Gastrocnemius medialis (tissue), 4 donors: ENCODE data around the gene RBM28. TPM values are rescaled to one million over a fixed set of nuclear protein-coding genes. Genes with fewer than 3 reads are reported as not detected.

ENCODE experiments used
- ATAC-seq, 2 donors: fragments of 150-250 bp; one replicate each; pipeline ENCODE4 v1.9.1; 2016
- DNase-seq, 2 donors: peaks; one replicate each; pipeline ENCODE4 v3.0.0-alpha.2; 2019
- H3K27ac ChIP-seq, 4 donors: fragments of 200-600 bp; sonication (generic); 1 replicate in 1 of 4; 2 replicates in 3 of 4; pipeline ENCODE4 v1.5.1; 2016 to 2018; ENCODE audit warnings: mild to moderate bottlenecking in 2 of 4, moderate library complexity in 1 of 4
- H3K27me3 ChIP-seq, 3 donors: fragments of 200-600 bp; sonication (generic) in 2 of 3; 1 replicate in 1 of 3; 2 replicates in 2 of 3; pipeline versions ENCODE4 v1.5.1 to v1.6.0; 2016 to 2019; ENCODE audit warnings: mild to moderate bottlenecking in 1 of 3, moderate library complexity in 1 of 3
- H3K36me3 ChIP-seq, 2 donors: fragments of 200-600 bp; sonication (generic) in 1 of 2; one replicate each; pipeline ENCODE4 v1.5.1; 2017 to 2018
- H3K4me1 ChIP-seq, 2 donors: fragments of 200-600 bp; sonication (generic) in 1 of 2; one replicate each; pipeline ENCODE4 v1.5.1; 2016 to 2017; ENCODE audit warnings: mild to moderate bottlenecking in 2 of 2
- H3K4me3 ChIP-seq, 4 donors: fragments of 200-600 bp; sonication (generic) in 3 of 4; 1 replicate in 1 of 4; 2 replicates in 3 of 4; pipeline ENCODE4 v1.5.1; 2016 to 2019; ENCODE audit warnings: mild to moderate bottlenecking in 2 of 4
- H3K9me3 ChIP-seq, 3 donors: fragments of 200-600 bp; sonication (generic) in 2 of 3; 1 replicate in 1 of 3; 2 replicates in 2 of 3; pipeline ENCODE4 v1.5.1; 2016 to 2019
- CTCF ChIP-seq, 5 experiments: fragments of 450-650 bp in 3 of 5; fragments of 200-600 bp in 2 of 5; sonication (generic) in 2 of 5; IDR thresholded peaks in 4 of 5; conservative IDR thresholded peaks in 1 of 5; 1 replicate in 4 of 5; 2 replicates in 1 of 5; pipeline ENCODE4 v1.5.1; 2016 to 2019; ENCODE audit warnings: antibody characterized with exemption in 5 of 5, mild to moderate bottlenecking in 3 of 5, moderate library complexity in 3 of 5
- POLR2A ChIP-seq, 2 donors: fragments of 450-650 bp; IDR thresholded peaks; one replicate each; pipeline ENCODE4 v1.6.1; 2017; ENCODE audit warnings: antibody characterized with exemption in 2 of 2, mild to moderate bottlenecking in 2 of 2, moderate library complexity in 2 of 2
- in situ Hi-C, 4 donors: fragments of 200-750 bp; cut with MboI; loops; one replicate each; pipeline versions ENCODE4 v1.15.0 to v1.8.0; 2017; ENCODE audit warnings: low sequenced_read_pairs in 4 of 4
- intact Hi-C: fragments of 100-400 bp; cut with DNase I; formaldehyde crosslinking; loops from one replicate; pipeline ENCODE4 v1.15.1; 2023; ENCODE audit warnings: low total_unique reads
- total RNA-seq, 4 donors: library from RNA; depleted of rRNA; stranded (reverse); fragments of >200 nt; gene quantifications; one replicate each; pipeline versions ENCODE4 v1.1.0 to v1.2.3, GENCODE V29; 2016

RBM28 gene
- total RNA-seq, 4 donors from 2014 or later, result 13.6 to 18.5 (median 16.3) TPM

- Histone ChIP-seq H3K4me1 (no peaks in the 10 kb centered on the region), H3K4me3 (no peak overlapping the region), H3K36me3 (peaks cover 0 to 6% of the 10 kb centered on the region in 2 donors), H3K9me3 (no peaks in the 10 kb centered on the region), H3K27me3 (no peaks in the 10 kb centered on the region), H3K27ac (no peak overlapping the region)
- TF ChIP-seq POLR2A (IDR thresholded peaks at IDR 0.05) (no peak), CTCF (IDR thresholded peaks at IDR 0.05 in 4 of 5, conservative IDR thresholded peaks at IDR 0.05 in 1 of 5) (no peak)
- in situ Hi-C loops (no loop called here), intact Hi-C loops (no loop called here)
- DNase-seq (no peak), ATAC-seq (no peak)
Observed at GRCh38 chr7:128278366-128278765, 65.3 kb downstream of the RBM28 start.

DNA sequence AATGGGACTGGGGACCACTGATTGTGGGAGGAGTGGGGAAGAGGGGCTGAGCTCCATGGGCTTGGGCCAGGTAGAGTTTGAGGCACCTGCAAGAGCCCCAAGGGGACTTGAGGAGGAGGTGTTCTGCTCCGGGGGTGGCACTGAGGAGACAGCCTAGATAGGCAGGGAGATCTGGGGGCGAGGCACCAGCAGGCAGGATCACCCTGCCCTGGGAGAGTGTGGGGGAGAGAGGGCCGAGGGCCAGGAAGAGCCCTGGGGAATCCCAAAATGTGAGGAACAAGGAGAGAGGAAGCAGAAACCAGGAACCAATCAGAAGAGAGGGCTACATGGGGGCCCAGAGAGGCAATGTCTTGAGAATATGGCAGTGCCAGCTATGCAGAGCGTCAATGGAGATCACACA is 68.0 kb downstream of the RBM28 start:
- TF ChIP-seq POLR2A (IDR thresholded peaks at IDR 0.05), result no peak
- no peak for TF ChIP-seq CTCF (IDR thresholded peaks at IDR 0.05 in 4 of 5, conservative IDR thresholded peaks at IDR 0.05 in 1 of 5)
- Histone ChIP-seq H3K36me3 (no peaks in the 10 kb centered on the region), H3K27me3 (peaks cover 14 to 20% (median 15%) of the 10 kb centered on the region in 3 donors), H3K4me3 (no peak overlapping the region), H3K27ac (no peak overlapping the region), H3K4me1 (peaks cover 0 to 8% of the 10 kb centered on the region in 2 donors), H3K9me3 (no peaks in the 10 kb centered on the region)
- ATAC-seq (no peak), DNase-seq (no peak)
- in situ Hi-C loops (no loop called here), intact Hi-C loops (no loop called here)

DNA sequence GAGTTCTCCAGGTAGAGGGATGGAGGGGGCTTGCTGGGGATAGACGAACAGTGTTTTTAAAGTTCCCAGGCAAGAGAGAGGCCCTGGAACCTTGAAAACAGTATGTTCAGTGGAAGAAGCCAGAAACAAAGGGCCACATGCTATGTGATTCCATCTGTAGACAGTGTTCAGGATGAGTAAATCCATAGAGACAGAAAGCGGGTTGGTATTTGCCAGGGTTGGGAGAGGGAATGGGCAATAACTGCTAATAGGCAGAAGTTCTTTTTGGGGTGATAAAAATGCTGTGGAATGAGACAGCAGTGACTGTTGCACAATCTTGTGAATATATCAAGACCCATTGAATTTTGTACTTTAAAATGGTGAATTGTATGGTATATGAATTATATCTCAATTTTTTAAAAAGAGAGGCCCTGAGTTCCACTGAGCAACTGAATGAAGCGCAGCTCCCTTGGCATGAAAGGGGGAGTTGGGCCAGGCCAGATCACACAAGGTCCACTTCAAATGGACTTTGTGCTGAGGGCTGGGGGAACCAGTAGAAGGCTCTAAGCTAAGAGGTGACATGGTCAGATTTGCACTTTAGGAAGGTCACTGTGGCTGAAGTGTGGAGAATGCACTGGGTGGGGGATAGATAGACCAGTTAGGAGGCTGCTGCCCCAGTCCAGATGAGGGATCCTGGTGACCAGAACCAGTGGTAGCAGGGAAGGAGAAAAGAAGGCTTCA is 68.7 kb downstream of the RBM28 start:
- Histone ChIP-seq H3K27ac (no peak overlapping the region), H3K36me3 (no peaks in the 10 kb centered on the region), H3K4me1 (peaks cover 0 to 8% of the 10 kb centered on the region in 2 donors), H3K4me3 (no peak overlapping the region), H3K9me3 (no peaks in the 10 kb centered on the region), H3K27me3 (peaks cover 18 to 27% (median 21%) of the 10 kb centered on the region in 3 donors)
- ATAC-seq (no peak), DNase-seq (no peak)
- intact Hi-C loops (no loop called here), in situ Hi-C loops (no loop called here)
- no peak for TF ChIP-seq POLR2A (IDR thresholded peaks at IDR 0.05)
- no peak for TF ChIP-seq CTCF (IDR thresholded peaks at IDR 0.05 in 4 of 5, conservative IDR thresholded peaks at IDR 0.05 in 1 of 5)

DNA sequence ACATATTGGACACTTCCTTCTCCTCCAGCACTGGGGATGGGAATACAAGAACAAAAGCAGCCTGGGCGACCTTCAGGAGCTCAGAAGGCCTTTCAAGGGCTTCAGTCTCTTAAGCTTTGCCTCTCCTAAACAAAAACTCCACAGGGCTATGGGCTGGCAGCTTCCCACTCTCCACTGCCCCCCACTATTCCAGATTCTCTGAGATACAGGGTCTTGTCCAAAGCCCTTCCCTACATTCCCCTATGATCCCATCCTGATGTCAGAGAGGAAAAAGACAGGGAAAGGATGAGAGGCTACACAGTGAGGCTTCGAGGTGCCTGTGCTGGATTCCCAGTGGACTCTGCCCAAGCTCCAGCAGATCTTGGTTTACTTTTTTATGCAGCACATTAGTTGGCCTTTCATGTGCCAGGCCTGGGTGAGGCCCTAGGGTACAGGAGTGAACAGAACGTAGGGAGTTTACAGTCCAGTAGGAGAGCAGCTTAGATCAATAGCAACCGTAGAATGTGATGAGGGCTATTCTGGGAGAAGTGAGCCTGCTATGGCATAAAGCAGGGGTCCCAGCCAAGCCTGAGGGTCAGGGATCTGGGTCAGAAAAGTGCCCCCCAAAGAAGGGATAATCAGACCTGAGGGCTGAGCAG is 69.3 kb downstream of the RBM28 start:
- Histone ChIP-seq H3K4me1 (peaks cover 0 to 8% of the 10 kb centered on the region in 2 donors), H3K27me3 (peaks cover 18 to 32% (median 27%) of the 10 kb centered on the region in 3 donors), H3K9me3 (no peaks in the 10 kb centered on the region), H3K27ac (no peak overlapping the region), H3K4me3 (no peak overlapping the region), H3K36me3 (no peaks in the 10 kb centered on the region)
- no peak for ATAC-seq
- in situ Hi-C loops (no loop called here), intact Hi-C loops (no loop called here)
- no peak for TF ChIP-seq POLR2A (IDR thresholded peaks at IDR 0.05)
- TF ChIP-seq CTCF (IDR thresholded peaks at IDR 0.05 in 4 of 5, conservative IDR thresholded peaks at IDR 0.05 in 1 of 5), result no peak
- no peak for DNase-seq
